ENCODE data around the gene TMEM98.

GRCh38 chr17:32907583-32907982 is 20.4 kb upstream of the TMEM98 start:
- TF ChIP-seq, protein P1, sequence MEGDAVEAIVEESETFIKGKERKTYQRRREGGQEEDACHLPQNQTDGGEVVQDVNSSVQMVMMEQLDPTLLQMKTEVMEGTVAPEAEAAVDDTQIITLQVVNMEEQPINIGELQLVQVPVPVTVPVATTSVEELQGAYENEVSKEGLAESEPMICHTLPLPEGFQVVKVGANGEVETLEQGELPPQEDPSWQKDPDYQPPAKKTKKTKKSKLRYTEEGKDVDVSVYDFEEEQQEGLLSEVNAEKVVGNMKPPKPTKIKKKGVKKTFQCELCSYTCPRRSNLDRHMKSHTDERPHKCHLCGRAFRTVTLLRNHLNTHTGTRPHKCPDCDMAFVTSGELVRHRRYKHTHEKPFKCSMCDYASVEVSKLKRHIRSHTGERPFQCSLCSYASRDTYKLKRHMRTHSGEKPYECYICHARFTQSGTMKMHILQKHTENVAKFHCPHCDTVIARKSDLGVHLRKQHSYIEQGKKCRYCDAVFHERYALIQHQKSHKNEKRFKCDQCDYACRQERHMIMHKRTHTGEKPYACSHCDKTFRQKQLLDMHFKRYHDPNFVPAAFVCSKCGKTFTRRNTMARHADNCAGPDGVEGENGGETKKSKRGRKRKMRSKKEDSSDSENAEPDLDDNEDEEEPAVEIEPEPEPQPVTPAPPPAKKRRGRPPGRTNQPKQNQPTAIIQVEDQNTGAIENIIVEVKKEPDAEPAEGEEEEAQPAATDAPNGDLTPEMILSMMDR (IDR thresholded peaks at IDR 0.05 in 4 of 5, conservative IDR thresholded peaks at IDR 0.05 in 1 of 5) = no peak
- no peak for TF ChIP-seq POLR2A (IDR thresholded peaks at IDR 0.05)

Data from gastrocnemius medialis (tissue), 4 donors.